Adrenal gland (tissue), 12 donors: ENCODE data around the gene ARHGAP31. TPM values are rescaled to one million over a fixed set of nuclear protein-coding genes. Genes with fewer than 3 reads are reported as not detected.

Experiments used
- DNase-seq, 7 donors: peaks; one replicate each; pipeline ENCODE4 v3.0.0-alpha.2; 2019 to 2020
- H3K27ac ChIP-seq, 5 donors: fragments of 200-600 bp; sonication (generic) in 4 of 5; 1 replicate in 3 of 5; 2 replicates in 2 of 5; pipeline versions ENCODE4 v1.5.1 to v1.8.0; 2016 to 2020; ENCODE audit warnings: mild to moderate bottlenecking in 1 of 5
- H3K27me3 ChIP-seq: fragments of 200-600 bp; 2 replicates; pipeline ENCODE4 v1.8.0; 2021
- H3K36me3 ChIP-seq, 2 donors: fragments of 200-600 bp; replicated peaks in 1 of 2; 1 replicate in 1 of 2; 2 replicates in 1 of 2; pipeline versions ENCODE4 v1.5.1 to v1.8.0; 2018 to 2022
- H3K4me1 ChIP-seq, 2 donors: fragments of 200-600 bp; replicated peaks in 1 of 2; 1 replicate in 1 of 2; 2 replicates in 1 of 2; pipeline versions ENCODE4 v1.5.1 to v1.8.0; 2018 to 2021
- H3K4me3 ChIP-seq, 4 donors: fragments of 200-600 bp; sonication (generic) in 3 of 4; one replicate each; pipeline ENCODE4 v1.5.1; 2016 to 2018
- H3K9me3 ChIP-seq, 3 donors: fragments of 200-600 bp; sonication (generic) in 1 of 3; replicated peaks in 1 of 3; 1 replicate in 2 of 3; 2 replicates in 1 of 3; pipeline versions ENCODE4 v1.5.1 to v1.8.0; 2016 to 2021
- CTCF ChIP-seq, 6 experiments: fragments of 450-650 bp in 4 of 6; fragments of 200-600 bp in 2 of 6; sonication (generic) in 1 of 6; IDR thresholded peaks; 1 replicate in 5 of 6; 2 replicates in 1 of 6; pipeline versions ENCODE4 v1.5.1 to v1.8.0; 2016 to 2021; ENCODE audit warnings: antibody characterized with exemption in 6 of 6, mild to moderate bottlenecking in 2 of 6, moderate library complexity in 1 of 6
- POLR2A ChIP-seq, 2 donors: fragments of 450-650 bp; IDR thresholded peaks; one replicate each; pipeline ENCODE4 v1.6.1; 2017; ENCODE audit warnings: antibody characterized with exemption in 2 of 2, mild to moderate bottlenecking in 2 of 2, moderate library complexity in 1 of 2
- WGBS, 4 donors: extraction: QIAGEN DNeasy Blood & Tissue Kit in 2 of 4; methylation state at CpG; one replicate each; pipeline versions ENCODE4 v1.1.5 to v1.1.7; 2013 to 2017; 5-methylcytosine and 5-hydroxymethylcytosine counted together
- intact Hi-C, 2 donors: fragments of 100-400 bp; cut with DNase I; formaldehyde crosslinking; loops; one replicate each; pipeline versions ENCODE4 v1.14.1 to v1.15.0; 2022 to 2023
- polyA plus RNA-seq, 3 donors: library from polyadenylated mRNA; stranded (reverse); fragments of 200-250 nt in 2 of 3; fragments of 350-450 nt in 1 of 3; fragmentation: Illumina TruSeq in 1 of 3; extraction: RNeasy Lipid Tissue Mini Kit (QIAGEN cat#74804) in 1 of 3; gene quantifications; one replicate each; pipeline ENCODE4 v1.2.3, GENCODE V29; 2013 to 2014
- total RNA-seq, 9 donors: library from RNA; depleted of rRNA in 4 of 9; stranded (reverse); fragments of >200 nt in 4 of 9; fragments of 120-200 nt in 1 of 9; fragmentation: NEBNext Ultra II Directional in 1 of 9; extraction: Animal tissue kit (Norgen Biotek cat#: 25700) in 1 of 9; gene quantifications; one replicate each; pipeline versions ENCODE4 v1.1.0 to v1.2.4, GENCODE V29; 2013 to 2023
- donor health status: healthy with polysubstance abuse.
- donor health status: Bipolar disorder and iron deficiency.
- donor health status: DM: yes; HTN: yes; CAD: no.
- donor health status: DM: no; HTN: no; CAD: no.
- donor health status: DM: no; HTN: no; CAD: no.
- donor health status: DM: yes; HTN: yes; CAD: no.

The ARHGAP31 gene
- total and polyA plus RNA-seq, 12 donors, result 2.9 to 21.8 (median 9.4) TPM

GRCh38 chr3:119428538-119428937, 134.4 kb downstream of the ARHGAP31 start:
- no peaks in the 10 kb centered on the region for H3K4me1 ChIP-seq
- TF ChIP-seq CTCF (IDR thresholded peaks at IDR 0.05), result no peak
- no peak for TF ChIP-seq POLR2A (IDR thresholded peaks at IDR 0.05)
- no peak overlapping the region for H3K4me3 ChIP-seq
- 92 to 100% (median 97%) methylated on average over 1 of the region's 1 CpG for WGBS, 4 donors
- H3K27me3 ChIP-seq, result no peaks in the 10 kb centered on the region
- peaks cover 6 to 31% (median 28%) of the 10 kb centered on the region in 3 donors for H3K9me3 ChIP-seq
- H3K27ac ChIP-seq, result no peak overlapping the region
- peaks cover 0 to 30% of the 10 kb centered on the region in 2 donors for H3K36me3 ChIP-seq
- no peak for DNase-seq
- intact Hi-C loops, result no loop called here

DNA sequence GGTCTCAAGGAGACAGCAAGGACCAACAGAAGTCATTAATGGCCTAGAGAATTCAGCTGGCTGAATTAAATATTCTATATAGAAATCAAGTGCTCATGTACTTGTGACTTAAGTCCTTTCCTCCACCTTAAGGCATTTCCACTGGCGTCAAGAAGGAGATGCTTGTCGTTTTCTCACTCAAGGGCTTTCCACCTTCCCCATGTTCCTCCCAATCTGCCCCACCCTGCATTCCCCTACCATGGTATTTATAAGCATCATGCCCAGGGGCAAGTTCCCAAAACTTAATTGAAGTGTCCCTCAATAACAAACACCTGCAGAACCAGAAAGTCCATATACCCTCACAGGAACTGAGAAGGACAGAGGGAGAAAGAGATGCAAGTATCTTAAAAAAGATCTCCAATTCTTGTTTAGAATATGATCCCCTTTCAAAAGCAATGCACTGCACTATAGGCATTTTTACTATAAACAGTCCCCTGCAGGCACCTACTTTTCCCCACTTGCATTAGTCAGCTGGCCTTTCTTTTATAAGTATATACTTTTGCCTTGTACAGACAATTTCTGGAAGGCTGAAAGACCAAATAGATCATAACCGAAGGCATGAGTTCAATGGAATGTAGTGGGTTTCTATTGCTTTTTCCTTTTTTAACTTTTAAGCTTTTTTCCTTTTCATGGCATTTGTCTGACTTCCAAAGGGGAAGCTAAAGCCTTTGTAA, 139.6 kb downstream of the ARHGAP31 start:
- TF ChIP-seq CTCF (IDR thresholded peaks at IDR 0.05), result no peak
- TF ChIP-seq POLR2A (IDR thresholded peaks at IDR 0.05), result no peak
- H3K9me3 ChIP-seq, result peaks cover 0 to 2% (median 0%) of the 10 kb centered on the region in 3 donors
- H3K4me3 ChIP-seq, result no peak overlapping the region
- intact Hi-C loops, result no loop called here
- H3K27ac ChIP-seq, result no peak overlapping the region
- DNase-seq, result no peak
- no peaks in the 10 kb centered on the region for H3K27me3 ChIP-seq
- 92 to 98% (median 92%) methylated on average over 3 of the region's 3 CpGs for WGBS, 4 donors
- peaks cover 0 to 78% of the 10 kb centered on the region in 2 donors for H3K36me3 ChIP-seq
- no peaks in the 10 kb centered on the region for H3K4me1 ChIP-seq

DNA sequence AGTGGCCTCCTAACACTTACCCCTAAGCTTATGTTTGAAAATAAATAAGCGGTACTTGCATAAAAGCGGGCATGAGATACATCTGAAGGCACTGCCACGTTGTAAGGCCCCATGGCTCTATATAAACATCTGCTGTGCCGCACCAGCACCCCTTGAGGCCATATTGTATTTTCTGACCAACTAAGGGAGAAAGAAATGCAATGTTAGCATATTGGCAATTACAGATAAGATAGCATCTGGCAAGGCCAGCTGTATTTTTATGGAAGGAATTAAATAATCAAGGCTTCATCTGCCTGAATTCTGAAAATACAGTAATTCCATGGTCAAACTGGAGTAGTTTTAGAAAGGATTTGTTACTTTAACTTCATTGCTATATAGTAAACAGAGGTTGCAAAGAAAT, 140.5 kb downstream of the ARHGAP31 start:
- H3K27ac ChIP-seq, result no peak overlapping the region
- DNase-seq, result no peak
- no peaks in the 10 kb centered on the region for H3K9me3 ChIP-seq
- no peaks in the 10 kb centered on the region for H3K4me1 ChIP-seq
- no peaks in the 10 kb centered on the region for H3K27me3 ChIP-seq
- TF ChIP-seq CTCF (IDR thresholded peaks at IDR 0.05), result no peak
- TF ChIP-seq POLR2A (IDR thresholded peaks at IDR 0.05), result no peak
- intact Hi-C loops, result no loop called here
- WGBS, 4 donors, result 96 to 98% (median 97%) methylated on average over 4 of the region's 4 CpGs
- peaks cover 0 to 74% of the 10 kb centered on the region in 2 donors for H3K36me3 ChIP-seq
- H3K4me3 ChIP-seq, result no peak overlapping the region

GRCh38 chr3:119436977-119437376, 142.8 kb downstream of the ARHGAP31 start:
- H3K27ac ChIP-seq, result no peak overlapping the region
- WGBS, 4 donors, result 91 to 100% (median 95%) methylated on average over 1 of the region's 1 CpG
- no peaks in the 10 kb centered on the region for H3K4me1 ChIP-seq
- TF ChIP-seq POLR2A (IDR thresholded peaks at IDR 0.05) (no peak), CTCF (IDR thresholded peaks at IDR 0.05) (no peak)
- H3K27me3 ChIP-seq, result no peaks in the 10 kb centered on the region
- H3K4me3 ChIP-seq, result no peak overlapping the region
- no peaks in the 10 kb centered on the region for H3K9me3 ChIP-seq
- peaks cover 0 to 56% of the 10 kb centered on the region in 2 donors for H3K36me3 ChIP-seq
- intact Hi-C loops, result no loop called here
- no peak for DNase-seq
